ENCODE results near the gene VARS2. TPM values are rescaled to one million over a fixed set of nuclear protein-coding genes. Genes with fewer than 3 reads are reported as not detected.

Gene VARS2
- total RNA-seq, 1 experiment from 2014 or later: 39.8 TPM

DNA sequence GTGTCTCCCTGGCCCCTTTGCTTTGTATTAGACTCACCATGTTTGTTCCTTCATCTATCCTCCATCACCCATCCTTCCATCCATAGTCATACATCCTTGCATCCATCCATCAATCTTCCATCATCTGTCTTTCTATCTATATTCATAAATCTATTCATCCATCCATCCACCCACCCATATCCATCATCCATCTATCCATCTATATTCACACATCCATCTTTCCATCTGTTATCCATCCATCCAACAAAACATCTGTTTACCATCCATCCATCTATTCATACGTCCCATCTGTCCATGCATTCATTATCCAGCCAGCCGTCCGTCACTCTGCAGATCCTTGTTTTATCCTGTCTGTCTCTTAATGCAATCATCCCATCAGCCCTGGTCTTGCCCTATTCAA, 19.1 kb upstream of the VARS2 start:
- ATAC-seq: no peak
- no peak overlapping the region for H3K27ac ChIP-seq (ENCODE audit: low read depth, low read length)
- no peak for DNase-seq (ENCODE audit: low read depth, low spot score)

GRCh38 chr6:30895343-30895742, 18.7 kb upstream of the VARS2 start:
- H3K9me3 ChIP-seq (ENCODE audit: control insufficient read depth in 1 of 2, insufficient read depth in 1 of 2, low read depth in 1 of 2, low read length in 2 of 2): no peaks in the 10 kb centered on the region
- POLR2A ChIA-PET: interaction anchor here (1.0 to 1.4 kb wide), 2 partner anchors 10 to 11 kb away, joined by 4 read pairs; partner anchors contain the start of gene DDR1
- DNase-seq (ENCODE audit: low read depth, low spot score) (no peak), ATAC-seq (no peak)
- RAD21 ChIA-PET (ENCODE audit: low non-redundant PET in 1 of 2, low total read pairs in 2 of 2, uncharacterized antibody in 2 of 2, unreplicated experiment in 2 of 2): no interaction called here
- H3K27ac ChIP-seq (ENCODE audit: low read depth, low read length): no peak overlapping the region
- H3K27me3 ChIP-seq (ENCODE audit: insufficient read depth, low read length): no peaks in the 10 kb centered on the region
- H3K36me3 ChIP-seq (ENCODE audit: control insufficient read depth in 1 of 2, insufficient read depth in 2 of 2, low read length in 2 of 2): peaks cover 64 to 67% of the 10 kb centered on the region in 2 experiments
- no peak overlapping the region for H3K4me3 ChIP-seq (replicated peaks in 1 of 2; ENCODE audit: low read depth in 1 of 2, low read length in 2 of 2)
- peaks cover 8% of the 10 kb centered on the region; the same call in 1 of the 2 replicates for H3K79me2 ChIP-seq (ENCODE audit: insufficient read depth, low read length)
- no peaks in the 10 kb centered on the region for H3K4me1 ChIP-seq (ENCODE audit: control insufficient read depth in 1 of 2, insufficient read depth in 2 of 2, low read length in 2 of 2)
- CTCF ChIA-PET: no interaction called here
- H3K4me2 ChIP-seq (ENCODE audit: low read length): no peak overlapping the region
- no peaks in the 10 kb centered on the region for H3K9me2 ChIP-seq (ENCODE audit: insufficient read depth)
- intact Hi-C loops (cut with micrococcal nuclease): no loop called here
- no peak overlapping the region for H3K9ac ChIP-seq (ENCODE audit: low read length)
- BruUV-seq (replicated peaks): no TSS peak
- no peak overlapping the region for H2AFZ ChIP-seq (ENCODE audit: low read depth, low read length, poor library complexity, severe bottlenecking)
- H4K20me1 ChIP-seq (ENCODE audit: insufficient read depth): no peaks in the 10 kb centered on the region
- no peak for TF ChIP-seq CEBPB (IDR thresholded peaks at IDR 0.05; ENCODE audit: low read depth)
- TF ChIP-seq MAX (IDR thresholded peaks at IDR 0.05): no peak
- no peak for TF ChIP-seq ELF1 (IDR thresholded peaks at IDR 0.05; ENCODE audit: borderline replicate concordance, low read depth)
- no peak for TF ChIP-seq POLR2AphosphoS5 (IDR thresholded peaks at IDR 0.05; ENCODE audit: low read depth, low read length)
- TF ChIP-seq, protein P1, sequence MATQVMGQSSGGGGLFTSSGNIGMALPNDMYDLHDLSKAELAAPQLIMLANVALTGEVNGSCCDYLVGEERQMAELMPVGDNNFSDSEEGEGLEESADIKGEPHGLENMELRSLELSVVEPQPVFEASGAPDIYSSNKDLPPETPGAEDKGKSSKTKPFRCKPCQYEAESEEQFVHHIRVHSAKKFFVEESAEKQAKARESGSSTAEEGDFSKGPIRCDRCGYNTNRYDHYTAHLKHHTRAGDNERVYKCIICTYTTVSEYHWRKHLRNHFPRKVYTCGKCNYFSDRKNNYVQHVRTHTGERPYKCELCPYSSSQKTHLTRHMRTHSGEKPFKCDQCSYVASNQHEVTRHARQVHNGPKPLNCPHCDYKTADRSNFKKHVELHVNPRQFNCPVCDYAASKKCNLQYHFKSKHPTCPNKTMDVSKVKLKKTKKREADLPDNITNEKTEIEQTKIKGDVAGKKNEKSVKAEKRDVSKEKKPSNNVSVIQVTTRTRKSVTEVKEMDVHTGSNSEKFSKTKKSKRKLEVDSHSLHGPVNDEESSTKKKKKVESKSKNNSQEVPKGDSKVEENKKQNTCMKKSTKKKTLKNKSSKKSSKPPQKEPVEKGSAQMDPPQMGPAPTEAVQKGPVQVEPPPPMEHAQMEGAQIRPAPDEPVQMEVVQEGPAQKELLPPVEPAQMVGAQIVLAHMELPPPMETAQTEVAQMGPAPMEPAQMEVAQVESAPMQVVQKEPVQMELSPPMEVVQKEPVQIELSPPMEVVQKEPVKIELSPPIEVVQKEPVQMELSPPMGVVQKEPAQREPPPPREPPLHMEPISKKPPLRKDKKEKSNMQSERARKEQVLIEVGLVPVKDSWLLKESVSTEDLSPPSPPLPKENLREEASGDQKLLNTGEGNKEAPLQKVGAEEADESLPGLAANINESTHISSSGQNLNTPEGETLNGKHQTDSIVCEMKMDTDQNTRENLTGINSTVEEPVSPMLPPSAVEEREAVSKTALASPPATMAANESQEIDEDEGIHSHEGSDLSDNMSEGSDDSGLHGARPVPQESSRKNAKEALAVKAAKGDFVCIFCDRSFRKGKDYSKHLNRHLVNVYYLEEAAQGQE (IDR thresholded peaks at IDR 0.05; ENCODE audit: low read depth): no peak
- TF ChIP-seq EZH2phosphoT487 (IDR thresholded peaks at IDR 0.05; ENCODE audit: borderline replicate concordance): no peak
- no peak for TF ChIP-seq EGR1 (IDR thresholded peaks at IDR 0.05; ENCODE audit: low read depth)
- TF ChIP-seq FOSL1 (IDR thresholded peaks at IDR 0.05; ENCODE audit: low read depth): no peak
- TF ChIP-seq ATF3 (IDR thresholded peaks at IDR 0.05): no peak
- no peak for TF ChIP-seq TCF7L2 (IDR thresholded peaks at IDR 0.05; ENCODE audit: borderline replicate concordance, extremely low read depth, insufficient read depth, insufficient read length)

More for the DNA sequence above, 19.1 kb upstream of the VARS2 start:
- ChIA-PET RAD21 (ENCODE audit: low non-redundant PET in 1 of 2, low total read pairs in 2 of 2, uncharacterized antibody in 2 of 2, unreplicated experiment in 2 of 2) (no interaction called here), POLR2A (interaction anchor here (1.0 kb wide), 1 partner anchor 11 kb away, joined by 4 read pairs; the partner anchor contains the start of gene DDR1), CTCF (no interaction called here)
- no peak overlapping the region for H2AFZ ChIP-seq (ENCODE audit: low read depth, low read length, poor library complexity, severe bottlenecking)
- BruUV-seq (replicated peaks): no TSS peak
- TF ChIP-seq POLR2A (IDR thresholded peaks at IDR 0.05; ENCODE audit: borderline replicate concordance, extremely low read depth, insufficient read depth, insufficient read length) (no peak), ZNF274 (IDR thresholded peaks at IDR 0.05; ENCODE audit: low read depth, low read length) (no peak), RAD21 (IDR thresholded peaks at IDR 0.05; ENCODE audit: low read depth) (no peak), FOSL1 (IDR thresholded peaks at IDR 0.05; ENCODE audit: low read depth) (no peak), ATF3 (IDR thresholded peaks at IDR 0.05) (no peak), SP1 (IDR thresholded peaks at IDR 0.05; ENCODE audit: low read depth) (no peak), EGR1 (IDR thresholded peaks at IDR 0.05; ENCODE audit: low read depth) (no peak), POLR2AphosphoS5 (IDR thresholded peaks at IDR 0.05; ENCODE audit: low read depth, low read length) (no peak), ZFX (IDR thresholded peaks at IDR 0.05) (no peak), SIN3A (IDR thresholded peaks at IDR 0.05; ENCODE audit: low read depth) (no peak), SRF (IDR thresholded peaks at IDR 0.05; ENCODE audit: low read depth) (no peak), ELF1 (IDR thresholded peaks at IDR 0.05; ENCODE audit: borderline replicate concordance, low read depth) (no peak), MAX (IDR thresholded peaks at IDR 0.05) (no peak), CEBPB (IDR thresholded peaks at IDR 0.05; ENCODE audit: low read depth) (no peak), EZH2phosphoT487 (IDR thresholded peaks at IDR 0.05; ENCODE audit: borderline replicate concordance) (no peak)
- H3K4me2 ChIP-seq (ENCODE audit: low read length): no peak overlapping the region
- H4K20me1 ChIP-seq (ENCODE audit: insufficient read depth): no peaks in the 10 kb centered on the region
- H3K4me1 ChIP-seq (ENCODE audit: control insufficient read depth in 1 of 2, insufficient read depth in 2 of 2, low read length in 2 of 2): no peaks in the 10 kb centered on the region
- H3K4me3 ChIP-seq (replicated peaks in 1 of 2; ENCODE audit: low read depth in 1 of 2, low read length in 2 of 2): no peak overlapping the region
- no peaks in the 10 kb centered on the region for H3K9me3 ChIP-seq (ENCODE audit: control insufficient read depth in 1 of 2, insufficient read depth in 1 of 2, low read depth in 1 of 2, low read length in 2 of 2)
- peaks cover 12% of the 10 kb centered on the region; the same call in 1 of the 2 replicates for H3K79me2 ChIP-seq (ENCODE audit: insufficient read depth, low read length)
- H3K9ac ChIP-seq (ENCODE audit: low read length): no peak overlapping the region
- H3K27me3 ChIP-seq (ENCODE audit: insufficient read depth, low read length): no peaks in the 10 kb centered on the region
- H3K36me3 ChIP-seq (ENCODE audit: control insufficient read depth in 1 of 2, insufficient read depth in 2 of 2, low read length in 2 of 2): peaks cover 67 to 71% of the 10 kb centered on the region in 2 experiments
- intact Hi-C loops (cut with micrococcal nuclease): no loop called here
- H3K9me2 ChIP-seq (ENCODE audit: insufficient read depth): no peaks in the 10 kb centered on the region
